ENCODE measurements around the gene ABI3BP. TPM values are rescaled to one million over a fixed set of nuclear protein-coding genes. Genes with fewer than 3 reads are reported as not detected.

ABI3BP gene
- total and polyA plus RNA-seq, 4 donors: 1.9 to 4.2 (median 2.4) TPM

DNA sequence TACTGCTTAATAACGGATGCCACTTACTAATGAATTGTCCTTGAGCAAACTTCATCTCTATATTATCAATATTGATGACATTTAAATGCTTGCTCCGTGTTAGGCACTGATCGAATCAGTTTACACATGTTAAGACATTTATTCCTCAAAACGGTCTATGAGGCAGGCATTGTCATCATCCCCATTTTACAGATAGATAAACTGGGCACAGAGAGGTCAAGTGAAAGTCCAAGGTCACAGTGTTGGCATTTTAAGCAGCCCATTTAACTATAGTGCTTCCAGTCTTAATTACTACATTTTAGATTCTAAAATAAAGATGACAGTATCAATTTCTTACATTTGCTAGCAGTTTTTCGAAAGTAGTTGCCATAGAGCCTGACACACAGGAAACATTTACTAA is 966 bp upstream of the ABI3BP start:
- H3K36me3 ChIP-seq (ENCODE audit: control insufficient read depth in 4 of 4, insufficient read depth in 3 of 4, low read depth in 1 of 4, low read length in 3 of 4): no peaks in the 10 kb centered on the region
- no peak overlapping the region for H3K9ac ChIP-seq (ENCODE audit: low read depth in 1 of 2, low read length in 2 of 2)
- 78% methylated on average over 5 of the region's 5 CpGs for WGBS

More for the DNA sequence above, 966 bp upstream of the ABI3BP start:
- TF ChIP-seq, protein P1, sequence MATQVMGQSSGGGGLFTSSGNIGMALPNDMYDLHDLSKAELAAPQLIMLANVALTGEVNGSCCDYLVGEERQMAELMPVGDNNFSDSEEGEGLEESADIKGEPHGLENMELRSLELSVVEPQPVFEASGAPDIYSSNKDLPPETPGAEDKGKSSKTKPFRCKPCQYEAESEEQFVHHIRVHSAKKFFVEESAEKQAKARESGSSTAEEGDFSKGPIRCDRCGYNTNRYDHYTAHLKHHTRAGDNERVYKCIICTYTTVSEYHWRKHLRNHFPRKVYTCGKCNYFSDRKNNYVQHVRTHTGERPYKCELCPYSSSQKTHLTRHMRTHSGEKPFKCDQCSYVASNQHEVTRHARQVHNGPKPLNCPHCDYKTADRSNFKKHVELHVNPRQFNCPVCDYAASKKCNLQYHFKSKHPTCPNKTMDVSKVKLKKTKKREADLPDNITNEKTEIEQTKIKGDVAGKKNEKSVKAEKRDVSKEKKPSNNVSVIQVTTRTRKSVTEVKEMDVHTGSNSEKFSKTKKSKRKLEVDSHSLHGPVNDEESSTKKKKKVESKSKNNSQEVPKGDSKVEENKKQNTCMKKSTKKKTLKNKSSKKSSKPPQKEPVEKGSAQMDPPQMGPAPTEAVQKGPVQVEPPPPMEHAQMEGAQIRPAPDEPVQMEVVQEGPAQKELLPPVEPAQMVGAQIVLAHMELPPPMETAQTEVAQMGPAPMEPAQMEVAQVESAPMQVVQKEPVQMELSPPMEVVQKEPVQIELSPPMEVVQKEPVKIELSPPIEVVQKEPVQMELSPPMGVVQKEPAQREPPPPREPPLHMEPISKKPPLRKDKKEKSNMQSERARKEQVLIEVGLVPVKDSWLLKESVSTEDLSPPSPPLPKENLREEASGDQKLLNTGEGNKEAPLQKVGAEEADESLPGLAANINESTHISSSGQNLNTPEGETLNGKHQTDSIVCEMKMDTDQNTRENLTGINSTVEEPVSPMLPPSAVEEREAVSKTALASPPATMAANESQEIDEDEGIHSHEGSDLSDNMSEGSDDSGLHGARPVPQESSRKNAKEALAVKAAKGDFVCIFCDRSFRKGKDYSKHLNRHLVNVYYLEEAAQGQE (IDR thresholded peaks at IDR 0.05): no peak
- TF ChIP-seq TAF1 (conservative IDR thresholded peaks at IDR 0.05): no peak
- TF ChIP-seq JUND (IDR thresholded peaks at IDR 0.05): no peak
- no peak for TF ChIP-seq SP1 (IDR thresholded peaks at IDR 0.05)
- TF ChIP-seq RXRA (IDR thresholded peaks at IDR 0.05): no peak
- TF ChIP-seq EGR1 (IDR thresholded peaks at IDR 0.05; ENCODE audit: low read depth in 2 of 2): no peak
- TF ChIP-seq, protein P2, sequence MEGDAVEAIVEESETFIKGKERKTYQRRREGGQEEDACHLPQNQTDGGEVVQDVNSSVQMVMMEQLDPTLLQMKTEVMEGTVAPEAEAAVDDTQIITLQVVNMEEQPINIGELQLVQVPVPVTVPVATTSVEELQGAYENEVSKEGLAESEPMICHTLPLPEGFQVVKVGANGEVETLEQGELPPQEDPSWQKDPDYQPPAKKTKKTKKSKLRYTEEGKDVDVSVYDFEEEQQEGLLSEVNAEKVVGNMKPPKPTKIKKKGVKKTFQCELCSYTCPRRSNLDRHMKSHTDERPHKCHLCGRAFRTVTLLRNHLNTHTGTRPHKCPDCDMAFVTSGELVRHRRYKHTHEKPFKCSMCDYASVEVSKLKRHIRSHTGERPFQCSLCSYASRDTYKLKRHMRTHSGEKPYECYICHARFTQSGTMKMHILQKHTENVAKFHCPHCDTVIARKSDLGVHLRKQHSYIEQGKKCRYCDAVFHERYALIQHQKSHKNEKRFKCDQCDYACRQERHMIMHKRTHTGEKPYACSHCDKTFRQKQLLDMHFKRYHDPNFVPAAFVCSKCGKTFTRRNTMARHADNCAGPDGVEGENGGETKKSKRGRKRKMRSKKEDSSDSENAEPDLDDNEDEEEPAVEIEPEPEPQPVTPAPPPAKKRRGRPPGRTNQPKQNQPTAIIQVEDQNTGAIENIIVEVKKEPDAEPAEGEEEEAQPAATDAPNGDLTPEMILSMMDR (IDR thresholded peaks at IDR 0.05; ENCODE audit: low read depth, low read length, missing input control): no peak
- TF ChIP-seq, protein P3, sequence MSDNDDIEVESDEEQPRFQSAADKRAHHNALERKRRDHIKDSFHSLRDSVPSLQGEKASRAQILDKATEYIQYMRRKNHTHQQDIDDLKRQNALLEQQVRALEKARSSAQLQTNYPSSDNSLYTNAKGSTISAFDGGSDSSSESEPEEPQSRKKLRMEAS (IDR thresholded peaks at IDR 0.05): no peak
- no peak for TF ChIP-seq FOXA1 (IDR thresholded peaks at IDR 0.05)
- TF ChIP-seq, protein P4, sequence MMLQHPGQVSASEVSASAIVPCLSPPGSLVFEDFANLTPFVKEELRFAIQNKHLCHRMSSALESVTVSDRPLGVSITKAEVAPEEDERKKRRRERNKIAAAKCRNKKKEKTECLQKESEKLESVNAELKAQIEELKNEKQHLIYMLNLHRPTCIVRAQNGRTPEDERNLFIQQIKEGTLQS (IDR thresholded peaks at IDR 0.05): no peak
- no peak for TF ChIP-seq HNF4G (IDR thresholded peaks at IDR 0.05)
- no peak for TF ChIP-seq GABPA (IDR thresholded peaks at IDR 0.05 in 1 of 2, conservative IDR thresholded peaks at IDR 0.05 in 1 of 2)
- TF ChIP-seq HNF4A (conservative IDR thresholded peaks at IDR 0.05): no peak
- no peak for TF ChIP-seq NR2F2 (IDR thresholded peaks at IDR 0.05)
- TF ChIP-seq, protein P5, sequence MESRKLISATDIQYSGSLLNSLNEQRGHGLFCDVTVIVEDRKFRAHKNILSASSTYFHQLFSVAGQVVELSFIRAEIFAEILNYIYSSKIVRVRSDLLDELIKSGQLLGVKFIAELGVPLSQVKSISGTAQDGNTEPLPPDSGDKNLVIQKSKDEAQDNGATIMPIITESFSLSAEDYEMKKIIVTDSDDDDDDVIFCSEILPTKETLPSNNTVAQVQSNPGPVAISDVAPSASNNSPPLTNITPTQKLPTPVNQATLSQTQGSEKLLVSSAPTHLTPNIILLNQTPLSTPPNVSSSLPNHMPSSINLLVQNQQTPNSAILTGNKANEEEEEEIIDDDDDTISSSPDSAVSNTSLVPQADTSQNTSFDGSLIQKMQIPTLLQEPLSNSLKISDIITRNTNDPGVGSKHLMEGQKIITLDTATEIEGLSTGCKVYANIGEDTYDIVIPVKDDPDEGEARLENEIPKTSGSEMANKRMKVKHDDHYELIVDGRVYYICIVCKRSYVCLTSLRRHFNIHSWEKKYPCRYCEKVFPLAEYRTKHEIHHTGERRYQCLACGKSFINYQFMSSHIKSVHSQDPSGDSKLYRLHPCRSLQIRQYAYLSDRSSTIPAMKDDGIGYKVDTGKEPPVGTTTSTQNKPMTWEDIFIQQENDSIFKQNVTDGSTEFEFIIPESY (IDR thresholded peaks at IDR 0.05): no peak
- no peak for TF ChIP-seq RAD21 (IDR thresholded peaks at IDR 0.05)
- no peak for TF ChIP-seq FOXA2 (IDR thresholded peaks at IDR 0.05)
- no peak overlapping the region for H3K27ac ChIP-seq (ENCODE audit: low read depth in 1 of 2, low read length in 2 of 2)
- H3K4me1 ChIP-seq (ENCODE audit: control insufficient read depth in 4 of 4, insufficient read depth in 4 of 4, low read length in 3 of 4): peaks cover 0 to 5% (median 2%) of the 10 kb centered on the region in 4 donors
- no peak overlapping the region for H3K4me3 ChIP-seq (ENCODE audit: low read depth in 1 of 3, low read length in 3 of 3)
- no peaks in the 10 kb centered on the region for H3K27me3 ChIP-seq (ENCODE audit: control insufficient read depth in 4 of 4, insufficient read depth in 4 of 4, low read length in 3 of 4)
- no peak for DNase-seq (ENCODE audit: low spot score)
- no peaks in the 10 kb centered on the region for H3K9me3 ChIP-seq (ENCODE audit: control insufficient read depth in 4 of 4, low read length in 3 of 4)
